Ovary (tissue), 9 donors: Measurements from ENCODE around the gene RNF114. TPM values are rescaled to one million over a fixed set of nuclear protein-coding genes. Genes with fewer than 3 reads are reported as not detected.

Source experiments
- DNase-seq, 5 donors: peaks; one replicate each; pipeline ENCODE4 v3.0.0-alpha.2; 2019 to 2020
- H3K27ac ChIP-seq, 2 donors: fragments of 200-600 bp; one replicate each; pipeline versions ENCODE4 v1.5.1 to v1.8.0; 2019 to 2022
- H3K27me3 ChIP-seq: fragments of 200-600 bp; one replicate; pipeline ENCODE4 v1.8.0; 2022
- H3K36me3 ChIP-seq: fragments of 200-600 bp; sonication (generic); one replicate; pipeline ENCODE4 v1.5.1; 2019
- H3K4me1 ChIP-seq: one replicate; pipeline ENCODE4 v1.8.1; 2013; ENCODE audit warnings: mild to moderate bottlenecking, moderate library complexity; ENCODE audit not compliant: insufficient read depth
- H3K4me3 ChIP-seq: fragments of 200-600 bp; sonication (generic); one replicate; pipeline ENCODE4 v1.5.1; 2017
- H3K9me3 ChIP-seq, 2 donors: fragments of 200-600 bp in 1 of 2; sonication (generic) in 1 of 2; one replicate each; pipeline versions ENCODE4 v1.5.1 to v1.8.1; 2013 to 2019; ENCODE audit warnings: mild to moderate bottlenecking in 1 of 2, moderate library complexity in 1 of 2
- EP300 ChIP-seq: sonication (generic); formaldehyde crosslinking; IDR thresholded peaks from one replicate; pipeline ENCODE4 v1.6.1; 2017; ENCODE audit warnings: antibody characterized with exemption
- POLR2A ChIP-seq: fragments of 450-650 bp; IDR thresholded peaks from one replicate; pipeline ENCODE4 v1.6.1; 2017; ENCODE audit warnings: antibody characterized with exemption, mild to moderate bottlenecking, moderate library complexity
- WGBS, 3 donors: extraction: QIAGEN DNeasy Blood & Tissue Kit in 1 of 3; methylation state at CpG; one replicate each; pipeline versions ENCODE4 v1.1.5 to v1.1.7; 2013 to 2017; 5-methylcytosine and 5-hydroxymethylcytosine counted together
- intact Hi-C, 4 donors: fragments of 100-400 bp; cut with DNase I; formaldehyde crosslinking; loops; one replicate each; pipeline versions ENCODE4 v1.11.0 to v1.15.1; 2022 to 2023
- polyA plus RNA-seq, 2 donors: library from polyadenylated mRNA; stranded (reverse); fragments of 200-250 nt in 1 of 2; fragments of 350-450 nt in 1 of 2; fragmentation: Illumina TruSeq in 1 of 2; extraction: RNeasy Lipid Tissue Mini Kit (QIAGEN cat#74804) in 1 of 2; gene quantifications; one replicate each; pipeline ENCODE4 v1.2.3, GENCODE V29; 2013 to 2014
- total RNA-seq, 7 donors: library from RNA; depleted of rRNA in 2 of 7; stranded (reverse); fragments of >200 nt in 2 of 7; fragmentation: NEBNext Ultra II Directional in 3 of 7; extraction: Animal tissue kit (Norgen Biotek cat#: 25700) in 3 of 7; gene quantifications; one replicate each; pipeline versions ENCODE4 v1.1.0 to v1.2.4, GENCODE V29; 2016 to 2023
- TF ChIP-seq, protein P1 (sequence below), 3 donors: fragments of 450-650 bp in 2 of 3; fragments of 200-600 bp in 1 of 3; IDR thresholded peaks; one replicate each; pipeline versions ENCODE4 v1.5.1 to v1.8.0; 2016 to 2022; ENCODE audit warnings: antibody characterized with exemption in 3 of 3, mild to moderate bottlenecking in 1 of 3
- donor health status: DM: no; HTN: no; CAD: no; lungs with moderate emphysema.
- donor health status: DM: no; HTN: no; CAD: no.
- donor health status: Bipolar disorder and iron deficiency.
- donor health status: DM: yes; HTN: yes; CAD: no.
- donor health status: DM: no; HTN: no; CAD: no.
- donor health status: DM: yes; HTN: yes; CAD: no.

Gene RNF114
- total and polyA plus RNA-seq, 9 donors, result 44.2 to 186 (median 65.2) TPM

DNA sequence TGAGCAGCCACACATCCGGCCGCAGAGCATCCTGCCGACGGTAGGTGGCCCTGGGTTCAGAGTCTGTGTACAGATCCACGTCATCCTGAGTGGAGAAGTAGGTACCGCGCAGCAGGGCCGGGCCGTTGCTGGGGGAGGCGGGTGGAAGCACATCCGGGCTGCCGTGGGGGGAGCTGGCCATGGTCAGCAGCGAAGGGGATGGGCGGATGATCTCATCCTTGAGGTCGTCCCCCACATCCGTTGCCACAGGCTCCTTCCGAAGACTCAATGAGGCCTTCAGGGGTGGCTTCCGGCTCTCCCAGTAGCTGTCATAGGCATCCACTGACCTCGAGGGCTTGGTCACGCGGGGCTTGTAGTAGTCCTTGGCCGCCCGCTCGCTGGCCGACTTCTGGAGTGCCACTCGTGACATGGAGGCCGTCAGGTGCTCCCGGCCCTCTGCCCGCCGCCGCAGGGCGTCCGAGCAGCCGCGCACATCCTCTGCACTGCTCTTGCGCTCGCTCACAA lies 30.0 kb upstream of the RNF114 start:
- no peak for DNase-seq
- Histone ChIP-seq H3K4me1 (no peaks in the 10 kb centered on the region), H3K4me3 (no peak overlapping the region), H3K9me3 (no peaks in the 10 kb centered on the region), H3K27me3 (no peaks in the 10 kb centered on the region), H3K27ac (no peak overlapping the region), H3K36me3 (no peaks in the 10 kb centered on the region)
- TF ChIP-seq EP300, result no peak
- TF ChIP-seq, protein P1, sequence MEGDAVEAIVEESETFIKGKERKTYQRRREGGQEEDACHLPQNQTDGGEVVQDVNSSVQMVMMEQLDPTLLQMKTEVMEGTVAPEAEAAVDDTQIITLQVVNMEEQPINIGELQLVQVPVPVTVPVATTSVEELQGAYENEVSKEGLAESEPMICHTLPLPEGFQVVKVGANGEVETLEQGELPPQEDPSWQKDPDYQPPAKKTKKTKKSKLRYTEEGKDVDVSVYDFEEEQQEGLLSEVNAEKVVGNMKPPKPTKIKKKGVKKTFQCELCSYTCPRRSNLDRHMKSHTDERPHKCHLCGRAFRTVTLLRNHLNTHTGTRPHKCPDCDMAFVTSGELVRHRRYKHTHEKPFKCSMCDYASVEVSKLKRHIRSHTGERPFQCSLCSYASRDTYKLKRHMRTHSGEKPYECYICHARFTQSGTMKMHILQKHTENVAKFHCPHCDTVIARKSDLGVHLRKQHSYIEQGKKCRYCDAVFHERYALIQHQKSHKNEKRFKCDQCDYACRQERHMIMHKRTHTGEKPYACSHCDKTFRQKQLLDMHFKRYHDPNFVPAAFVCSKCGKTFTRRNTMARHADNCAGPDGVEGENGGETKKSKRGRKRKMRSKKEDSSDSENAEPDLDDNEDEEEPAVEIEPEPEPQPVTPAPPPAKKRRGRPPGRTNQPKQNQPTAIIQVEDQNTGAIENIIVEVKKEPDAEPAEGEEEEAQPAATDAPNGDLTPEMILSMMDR (IDR thresholded peaks at IDR 0.05), result no peak
- TF ChIP-seq POLR2A, result no peak
- intact Hi-C loops, result no loop called here
- 87 to 90% (median 90%) methylated on average over 37 of the region's 37 CpGs for WGBS, 3 donors

GRCh38 chr20:49906615-49907154 lies 29.5 kb upstream of the RNF114 start:
- Histone ChIP-seq H3K27ac (no peak overlapping the region), H3K4me3 (no peak overlapping the region), H3K27me3 (no peaks in the 10 kb centered on the region), H3K36me3 (no peaks in the 10 kb centered on the region), H3K4me1 (no peaks in the 10 kb centered on the region), H3K9me3 (no peaks in the 10 kb centered on the region)
- TF ChIP-seq POLR2A (no peak), EP300 (no peak)
- TF ChIP-seq, protein P1 (IDR thresholded peaks at IDR 0.05), result no peak
- 82 to 89% (median 84%) methylated on average over 15 of the region's 15 CpGs for WGBS, 3 donors
- intact Hi-C loops, result no loop called here
- DNase-seq, result no peak

DNA sequence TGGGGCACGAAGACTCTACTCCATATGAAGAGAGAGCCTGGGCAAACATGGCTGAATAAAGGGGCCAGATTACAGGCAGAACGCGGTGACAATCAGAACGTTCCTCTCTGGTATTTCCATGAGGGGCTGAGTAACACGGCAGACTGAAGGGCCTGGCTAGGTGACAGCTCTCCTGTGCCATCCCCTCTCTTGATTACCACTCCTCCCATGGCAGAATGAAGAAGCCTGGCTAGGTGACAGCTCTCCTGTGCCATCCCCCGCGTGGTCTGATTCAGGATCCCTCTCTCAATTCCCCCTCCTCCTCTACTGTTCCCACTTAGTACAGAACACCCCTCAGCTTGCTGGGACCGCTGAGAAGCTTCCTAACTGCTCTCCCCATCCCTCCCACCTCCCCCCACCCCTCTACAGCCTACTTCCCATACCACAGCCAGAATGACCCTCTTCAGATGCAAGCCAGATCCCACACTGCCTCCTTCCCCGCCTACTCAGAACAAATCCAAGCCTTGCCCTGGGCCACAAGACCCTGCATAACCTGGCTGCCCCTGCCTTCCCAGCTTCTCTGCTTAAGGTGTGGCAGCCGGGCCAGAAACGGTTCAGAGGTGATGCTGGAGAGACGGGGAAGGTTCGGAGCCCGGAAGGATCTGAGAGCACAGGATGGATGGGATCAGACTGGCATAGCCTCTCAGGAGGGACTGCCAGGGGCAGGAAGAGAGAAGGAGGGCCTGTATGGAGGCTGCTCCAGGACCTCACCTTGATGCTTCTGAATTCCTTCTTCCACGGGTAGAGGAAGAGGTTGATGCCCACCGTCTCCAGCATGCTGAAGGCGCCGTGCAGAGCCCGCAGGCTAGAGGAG lies 28.6 kb upstream of the RNF114 start:
- 87 to 89% (median 88%) methylated on average over 19 of the region's 19 CpGs for WGBS, 3 donors
- TF ChIP-seq POLR2A (no peak), EP300 (no peak)
- TF ChIP-seq, protein P1 (IDR thresholded peaks at IDR 0.05), result no peak
- no peaks in the 10 kb centered on the region for H3K4me1 ChIP-seq
- H3K36me3 ChIP-seq, result no peaks in the 10 kb centered on the region
- H3K27me3 ChIP-seq, result no peaks in the 10 kb centered on the region
- H3K9me3 ChIP-seq, result no peaks in the 10 kb centered on the region
- intact Hi-C loops, result no loop called here
- no peak overlapping the region for H3K27ac ChIP-seq
- H3K4me3 ChIP-seq, result no peak overlapping the region
- DNase-seq, result no peak

GRCh38 chr20:49908258-49908565 lies 28.0 kb upstream of the RNF114 start:
- 93 to 97% (median 93%) methylated on average over 11 of the region's 11 CpGs for WGBS, 3 donors
- intact Hi-C loops, result no loop called here
- Histone ChIP-seq H3K9me3 (no peaks in the 10 kb centered on the region), H3K27me3 (no peaks in the 10 kb centered on the region), H3K4me3 (no peak overlapping the region), H3K36me3 (no peaks in the 10 kb centered on the region), H3K27ac (no peak overlapping the region), H3K4me1 (no peaks in the 10 kb centered on the region)
- no peak for TF ChIP-seq POLR2A
- TF ChIP-seq, protein P1 (IDR thresholded peaks at IDR 0.05), result no peak
- no peak for DNase-seq
